AG09319 (cell line): Measurements from ENCODE around the gene FOXP1.

Experiments
- DNase-seq: peaks from one replicate; pipeline ENCODE4 v3.0.0-alpha.2; 2010; ENCODE audit warnings: low read depth; ENCODE audit errors: extremely low read depth
- CTCF ChIP-seq: IDR thresholded peaks from 2 replicates; pipeline ENCODE4 v1.5.1; 2011; ENCODE audit warnings: low read depth, mild to moderate bottlenecking, inconsistent platforms, low read length, moderate library complexity

The FOXP1 gene

DNA sequence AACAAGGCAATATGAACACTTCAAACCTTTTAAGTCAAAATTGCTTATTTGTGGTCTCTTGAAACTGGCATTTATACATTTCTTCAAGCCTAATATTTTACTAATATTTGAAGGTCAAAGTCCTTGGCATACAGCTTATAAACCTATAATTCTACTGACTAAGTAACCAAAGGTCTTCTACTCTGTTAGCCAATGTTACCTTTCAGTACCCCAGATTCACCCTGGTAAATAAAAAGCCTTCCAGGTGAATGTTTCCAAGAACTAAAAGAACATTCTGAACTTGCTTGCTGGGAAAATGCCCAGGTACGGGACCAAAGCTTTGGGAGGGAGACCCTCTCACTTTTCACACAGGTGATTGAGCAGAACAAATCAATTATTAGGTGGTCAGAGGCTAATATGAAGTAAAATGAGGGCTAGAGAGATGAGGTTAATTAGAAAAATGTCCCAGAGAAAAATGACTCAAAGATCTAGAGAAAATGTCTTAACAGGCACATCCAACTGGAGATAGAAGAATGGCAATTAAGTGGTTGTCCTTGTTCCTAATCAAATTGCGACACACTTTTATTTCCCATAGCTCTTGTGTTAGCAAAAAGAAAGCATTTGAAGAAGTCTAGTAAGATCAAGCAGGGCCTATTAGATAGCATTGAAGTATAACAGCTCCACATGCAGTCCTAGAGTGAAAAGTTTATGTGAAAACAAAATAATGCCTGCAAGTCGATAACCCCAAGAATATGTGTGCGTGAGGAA, 232.0 kb downstream of the FOXP1 start:
- DNase-seq = no peak
- TF ChIP-seq CTCF = no peak

DNA sequence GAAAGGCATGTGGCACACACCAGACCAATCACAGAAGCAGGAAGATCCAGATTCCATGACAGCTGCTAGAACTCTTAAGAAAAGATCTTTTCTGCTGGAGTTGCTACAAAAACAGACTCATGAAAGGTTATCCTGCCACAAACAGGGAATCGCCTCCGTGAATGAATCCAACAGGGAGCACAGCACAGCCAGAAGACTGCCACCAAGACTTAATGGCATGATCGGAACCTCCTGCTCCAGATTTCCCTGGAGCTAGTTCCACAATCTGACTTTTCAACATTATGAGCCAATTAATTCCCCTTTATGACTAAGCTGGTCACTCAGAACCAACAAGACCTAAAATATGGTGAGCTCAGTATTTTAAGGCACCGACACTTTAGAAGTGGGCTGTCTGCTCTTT, 232.5 kb downstream of the FOXP1 start:
- no peak for TF ChIP-seq CTCF
- DNase-seq = no peak

DNA sequence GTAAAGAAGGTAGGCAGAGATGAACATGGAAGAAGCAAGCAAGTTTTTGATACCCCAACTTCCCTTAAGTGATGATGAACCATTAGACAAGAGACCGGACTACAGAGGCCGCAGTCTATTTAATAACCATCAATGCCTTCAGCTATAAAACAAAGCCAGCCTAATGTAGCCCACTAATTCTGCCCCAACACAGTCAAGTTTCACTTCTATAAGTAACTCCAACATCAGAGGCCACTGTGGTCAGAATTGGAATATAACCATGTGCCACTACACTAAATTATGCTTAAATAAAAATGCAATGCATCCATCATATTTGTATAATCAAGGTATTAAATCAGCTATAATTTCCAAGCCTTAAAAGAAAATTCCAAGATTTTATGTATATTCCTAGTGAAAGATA, 234.7 kb downstream of the FOXP1 start:
- no peak for TF ChIP-seq CTCF

GRCh38 chr3:71348001-71348632, 235.4 kb downstream of the FOXP1 start:
- DNase-seq = no peak
- no peak for TF ChIP-seq CTCF

More for the DNA sequence above, 234.7 kb downstream of the FOXP1 start:
- no peak for DNase-seq

- no peak for DNase-seq
- no peak for TF ChIP-seq CTCF
These were observed 237.5 kb downstream of the FOXP1 start for GRCh38 chr3:71346061-71346460.

DNA sequence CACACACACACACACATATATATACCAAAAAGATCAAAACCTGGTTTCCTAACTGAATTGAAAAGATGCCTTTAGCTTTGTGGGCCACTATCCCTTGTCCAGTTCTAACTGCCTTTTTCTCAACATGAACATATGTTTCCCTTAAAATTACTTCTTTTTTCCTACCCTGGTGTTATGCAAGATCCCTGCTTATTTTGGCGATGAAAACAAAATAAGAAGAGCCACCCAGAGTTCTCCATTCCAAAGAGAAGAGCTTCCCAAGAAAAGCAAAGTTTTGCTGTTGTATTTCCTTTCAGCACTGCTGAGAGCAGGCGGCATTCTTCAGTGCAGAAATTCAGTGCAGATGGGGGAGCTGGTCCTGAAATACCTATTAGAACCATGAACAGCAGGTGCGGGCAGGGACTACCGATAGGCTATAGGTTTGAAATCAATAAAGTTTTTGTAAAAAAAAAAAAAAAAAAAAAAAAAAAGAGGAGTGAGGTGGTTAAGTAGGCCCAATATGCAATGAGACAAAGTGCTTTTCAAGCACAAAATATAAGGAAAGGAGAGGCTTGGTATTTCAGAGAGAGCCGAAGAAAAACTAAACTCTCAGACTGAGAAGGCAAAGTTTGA, 238.0 kb downstream of the FOXP1 start:
- peak; percentile 28 for DNase-seq
- TF ChIP-seq CTCF = no peak

GRCh38 chr3:71341721-71342120, 241.8 kb downstream of the FOXP1 start:
- peak; percentile 23 for DNase-seq
- TF ChIP-seq CTCF = no peak
